Stimulated activated CD8-positive, alpha-beta memory T cell treated with anti-CD3 and anti-CD28 coated beads, Interleukin-15, amount 100 ng/mL, for 4 hours (primary cell): ENCODE measurements around the gene JUND.

ENCODE experiments used
- DNase-seq, 2 donors: peaks; one replicate each; pipeline ENCODE4 v3.0.0-alpha.2; 2020; ENCODE audit warnings: low read depth in 2 of 2

The JUND gene

DNA sequence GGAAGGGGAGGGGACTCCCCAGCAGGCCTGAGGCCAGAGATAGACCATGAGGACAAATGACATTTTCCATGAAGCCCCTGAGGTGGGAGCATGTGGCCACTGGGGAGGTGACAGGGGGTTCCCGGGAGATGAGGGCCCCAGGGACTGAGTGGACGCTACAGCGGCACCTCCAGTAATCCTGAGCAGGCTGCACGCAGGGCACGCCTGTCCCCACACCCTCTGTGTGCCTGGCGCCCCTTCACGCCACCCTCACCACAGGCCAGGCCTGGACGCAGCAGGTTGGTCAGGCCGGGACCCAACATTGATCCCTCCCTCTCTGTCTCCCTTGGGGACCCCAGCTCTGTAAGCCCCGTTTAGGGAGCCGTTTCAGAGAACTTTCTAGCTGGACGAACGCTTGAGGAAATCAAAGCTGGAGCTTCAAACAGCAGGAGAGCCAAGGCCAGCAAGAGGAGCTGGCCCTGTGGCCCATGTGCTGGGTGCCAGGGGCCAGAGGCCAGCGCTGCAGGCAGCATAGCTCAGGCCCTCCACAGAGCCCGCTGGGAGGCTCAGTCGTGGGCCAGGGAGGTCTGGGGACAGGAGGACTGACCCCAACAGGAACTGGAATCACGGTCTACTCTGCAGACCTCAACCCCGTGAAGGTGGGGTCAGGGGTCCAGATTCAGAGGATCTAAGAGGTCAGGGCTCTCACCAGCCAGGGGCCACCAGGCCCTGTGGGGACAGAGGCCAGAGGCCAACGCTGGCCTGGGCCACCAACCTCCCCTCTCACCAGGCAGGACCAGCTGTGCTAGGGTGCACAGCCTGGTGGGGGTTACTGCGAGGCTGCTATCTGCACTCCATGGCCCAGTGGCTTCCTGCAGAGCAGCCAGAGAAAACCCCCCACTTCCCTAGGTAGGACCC lies 26.9 kb upstream of the JUND start:
- no peak for DNase-seq

DNA sequence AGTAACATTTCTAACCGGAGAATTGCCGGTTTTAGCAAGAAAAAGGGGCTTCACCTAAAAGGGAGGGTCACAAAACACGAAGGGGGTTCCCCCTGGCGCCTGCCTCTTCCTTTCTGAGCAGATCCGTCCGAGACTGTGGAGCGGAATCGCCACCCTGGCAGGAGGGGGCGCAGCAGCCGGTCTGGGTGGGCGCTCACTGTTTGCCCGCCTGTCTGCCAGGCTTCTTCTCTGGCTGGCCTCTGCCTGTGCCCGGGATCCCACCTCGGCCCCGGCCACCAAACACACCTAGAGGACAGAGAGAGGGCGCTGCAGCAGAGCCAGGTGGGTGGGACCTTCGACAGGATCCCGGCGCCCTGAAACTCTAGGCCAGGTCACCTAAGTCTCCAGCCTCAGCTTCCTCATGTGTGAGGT lies 25.9 kb upstream of the JUND start:
- DNase-seq = no peak

DNA sequence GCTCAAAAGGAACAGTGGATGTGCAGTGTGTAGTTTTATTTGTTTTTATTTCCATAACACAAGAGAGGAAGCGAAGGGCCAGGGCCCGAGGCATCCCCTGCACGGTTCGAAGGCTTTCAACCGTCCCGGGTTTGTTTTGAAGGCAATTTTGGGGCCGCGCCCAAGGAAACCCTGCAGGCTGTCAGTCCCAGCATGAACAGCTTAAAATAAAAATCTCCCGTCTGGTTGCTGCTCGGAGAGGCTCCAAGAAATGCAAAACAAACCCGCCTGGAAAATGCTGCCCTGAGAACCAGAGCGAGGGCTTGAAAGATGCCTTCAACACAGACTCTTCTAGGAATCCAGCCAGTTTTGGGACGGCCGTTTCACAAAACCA lies 25.5 kb upstream of the JUND start:
- no peak for DNase-seq

DNA sequence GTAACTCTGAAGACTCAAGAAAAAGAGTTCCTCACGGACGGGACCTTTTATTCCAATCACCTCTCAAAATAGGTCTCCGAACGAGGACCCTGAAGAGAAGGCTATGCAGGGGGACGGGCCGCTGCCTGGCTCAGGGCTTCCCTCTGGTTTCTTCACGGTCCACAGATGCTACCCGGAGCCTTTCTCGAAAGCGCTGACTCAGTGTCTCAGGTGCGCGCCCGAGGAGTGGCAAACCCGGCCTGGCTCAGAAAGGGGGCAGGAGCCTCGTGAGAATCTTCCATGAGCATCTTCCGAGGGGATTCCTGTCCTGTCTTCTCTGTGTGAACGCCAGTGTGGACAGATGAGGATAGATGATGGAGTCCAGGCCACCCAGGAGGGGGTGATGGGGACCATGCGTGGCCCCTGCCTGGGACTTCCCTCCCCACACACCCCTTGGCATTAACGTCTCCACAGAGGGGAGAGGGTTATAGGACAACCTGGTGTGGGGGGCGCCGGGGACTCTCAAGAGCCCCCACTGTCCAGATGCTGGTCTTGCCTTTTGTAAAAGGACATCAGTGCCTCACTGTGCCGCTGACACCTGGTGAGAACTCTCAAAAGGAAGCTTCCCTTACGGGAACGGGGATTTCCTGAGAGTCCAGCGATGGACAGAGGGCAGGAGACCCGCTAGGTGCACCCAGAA lies 24.9 kb upstream of the JUND start:
- no peak for DNase-seq

DNA sequence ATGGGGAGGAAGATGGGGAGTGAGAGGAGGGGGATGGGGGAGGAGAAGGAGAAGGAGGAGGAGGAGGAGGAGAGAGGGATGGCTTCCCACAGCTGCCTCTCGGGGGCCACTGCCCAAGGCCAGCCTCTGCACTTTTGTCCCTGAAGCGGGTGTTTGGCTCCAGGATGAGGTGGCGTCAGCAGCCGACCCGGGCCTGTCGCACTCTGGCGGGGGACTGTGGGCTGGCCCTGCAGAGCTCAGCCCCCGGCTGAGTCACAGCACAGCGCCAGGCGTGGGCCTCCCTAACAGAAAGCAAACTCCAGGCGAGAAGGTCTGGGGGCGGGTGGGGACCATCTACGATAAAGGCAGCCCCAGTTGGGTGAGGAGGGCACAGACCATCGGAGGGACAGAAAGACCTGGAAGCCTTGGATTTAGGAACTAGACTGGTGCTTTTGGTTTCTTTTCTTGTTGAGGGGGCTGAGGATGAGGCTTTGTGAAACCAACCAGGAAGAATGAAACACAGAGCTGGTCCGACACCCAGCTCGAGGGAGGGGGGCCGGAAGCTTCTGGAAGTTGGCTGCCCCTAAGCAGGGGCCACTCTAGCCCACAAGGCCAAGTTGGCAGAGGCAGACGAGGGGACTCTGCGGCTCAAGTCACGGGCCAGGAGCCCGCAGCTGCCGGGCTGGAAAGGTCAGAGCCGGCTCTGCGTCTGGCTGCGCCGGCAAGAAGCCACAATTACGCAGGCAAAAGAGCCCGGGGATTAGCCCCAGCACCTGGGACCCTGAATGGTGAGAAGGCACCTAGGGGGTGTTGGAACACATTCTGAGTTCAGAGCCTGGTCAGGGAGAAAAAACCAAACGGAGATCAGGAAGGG lies 23.3 kb upstream of the JUND start:
- peak; percentile 83 to 84 for DNase-seq

DNA sequence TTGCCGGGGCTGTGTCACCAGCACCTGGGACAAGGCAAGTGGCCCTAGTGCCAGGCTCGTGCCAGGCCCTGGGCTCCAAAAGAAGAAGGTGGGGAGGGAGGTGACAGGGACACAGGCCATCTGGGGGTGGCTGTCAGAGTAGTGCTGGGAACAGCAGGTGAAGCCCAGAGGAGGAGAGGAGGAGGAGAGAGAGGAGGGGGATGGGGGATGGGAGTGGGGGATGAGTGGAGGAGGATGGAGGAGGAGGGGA lies 22.7 kb upstream of the JUND start:
- DNase-seq = no peak

DNA sequence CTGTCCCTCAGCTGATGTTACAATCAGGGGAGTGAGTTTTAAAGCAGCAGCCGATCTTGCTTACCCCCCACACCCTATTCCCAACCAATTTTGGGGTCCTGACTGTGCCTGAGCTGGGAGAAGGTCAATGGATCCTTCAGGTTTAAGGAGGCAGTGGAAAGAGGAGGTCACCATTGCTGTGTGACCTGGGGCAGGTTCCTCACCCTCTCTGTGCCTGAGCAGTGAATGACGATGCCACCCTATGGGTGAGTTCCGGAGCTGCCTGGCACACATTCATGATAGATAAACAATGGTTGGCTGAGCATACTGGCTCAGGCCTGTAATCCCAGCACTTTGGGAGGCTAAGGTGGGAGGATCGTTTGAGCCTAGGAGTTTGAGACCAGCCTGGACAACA lies 20.3 kb upstream of the JUND start:
- no peak for DNase-seq

DNA sequence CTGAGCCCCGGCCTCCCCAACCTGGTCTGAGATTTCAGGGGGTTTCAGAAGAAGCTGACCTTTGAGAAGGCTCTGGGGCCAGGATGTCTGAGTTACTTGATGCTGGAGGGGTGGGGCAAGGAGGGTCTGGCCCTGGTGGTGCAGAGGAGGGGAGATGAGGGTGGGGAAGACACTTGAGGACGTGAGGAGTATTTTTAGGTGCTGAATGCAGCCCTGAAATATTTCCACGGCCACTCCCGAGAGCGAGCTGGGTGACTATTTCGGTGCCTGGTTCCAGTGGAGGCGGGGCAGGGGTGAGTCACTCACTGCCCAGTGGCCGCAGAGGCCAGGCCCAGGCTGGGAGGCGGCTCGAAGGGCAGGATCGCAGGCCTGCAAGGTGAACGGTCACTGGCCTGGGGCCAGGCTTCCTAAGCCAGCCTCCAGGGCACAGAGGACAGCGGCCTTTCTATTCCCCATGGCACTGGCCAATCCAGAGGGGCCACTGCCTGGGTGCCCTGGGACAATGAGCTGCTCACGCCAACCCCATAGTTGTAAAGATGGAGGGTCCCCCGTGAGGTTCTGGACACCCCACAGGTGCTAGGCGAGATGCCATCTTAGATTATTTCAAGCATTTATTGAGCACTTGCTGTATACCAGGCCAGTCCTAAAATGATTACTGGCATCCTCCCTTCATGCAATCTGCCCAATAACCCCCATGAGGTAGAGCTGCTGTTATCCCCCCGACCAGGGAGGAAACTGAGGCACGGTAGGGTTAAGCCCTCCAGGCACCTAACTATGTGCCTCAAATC lies 19.7 kb upstream of the JUND start:
- DNase-seq = no peak

DNA sequence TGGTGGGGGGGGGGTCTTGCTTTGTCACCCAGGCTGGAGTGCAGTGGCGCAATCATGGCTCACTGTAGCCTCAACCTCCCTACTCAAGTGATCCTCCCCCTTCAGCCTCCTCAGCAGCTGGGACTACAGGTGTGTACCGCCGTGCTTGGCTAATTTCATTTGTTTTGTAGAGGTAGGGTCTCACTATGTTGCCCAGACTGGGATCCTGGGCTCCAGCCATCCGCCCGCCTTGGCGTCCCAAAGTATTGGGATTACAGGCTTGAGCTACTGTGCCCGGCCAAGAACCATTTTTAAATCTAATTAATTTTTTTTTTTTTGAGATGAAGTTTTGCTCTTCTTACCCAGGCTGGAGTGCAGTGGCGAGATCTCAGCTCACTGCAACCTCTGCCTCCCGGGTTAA lies 18.2 kb upstream of the JUND start:
- DNase-seq = no peak

DNA sequence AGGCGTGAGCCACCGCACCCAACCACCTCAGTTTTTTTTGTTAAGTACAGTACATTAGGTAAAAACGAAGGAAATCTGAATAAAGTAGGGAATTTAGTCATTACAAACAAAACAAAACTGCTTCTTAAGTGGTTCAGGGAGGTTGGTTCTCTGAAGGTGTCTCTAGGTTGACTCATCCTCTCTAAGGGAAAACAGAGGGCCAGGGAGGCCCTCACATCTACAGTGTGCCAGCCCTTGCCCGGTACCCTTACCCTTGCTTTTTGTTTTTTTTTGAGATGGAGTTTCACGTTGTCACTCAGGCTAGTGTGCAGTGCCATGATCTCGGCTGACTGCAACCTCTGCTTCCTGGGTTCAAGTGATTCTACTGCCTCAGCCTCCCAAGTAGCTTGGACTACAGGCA lies 17.2 kb upstream of the JUND start:
- no peak for DNase-seq

DNA sequence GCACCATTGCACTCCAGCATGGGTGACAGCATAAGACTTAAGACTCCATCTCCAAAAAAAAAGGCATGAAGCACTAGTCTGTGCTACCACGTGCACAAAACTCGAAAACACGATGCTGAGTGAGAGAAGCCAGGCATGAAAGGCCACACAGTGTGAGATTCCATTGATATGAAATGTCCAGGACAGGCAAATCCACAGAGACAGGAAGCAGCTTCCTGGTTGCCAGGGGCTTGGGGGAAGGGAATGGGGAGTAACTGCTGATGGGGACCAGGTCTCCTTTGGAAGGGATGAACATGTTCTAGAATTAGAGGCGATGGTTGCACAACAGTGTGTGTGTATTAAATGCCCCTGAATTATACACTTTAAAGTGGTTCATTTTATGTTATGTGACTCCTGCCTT lies 15.9 kb upstream of the JUND start:
- DNase-seq = no peak

DNA sequence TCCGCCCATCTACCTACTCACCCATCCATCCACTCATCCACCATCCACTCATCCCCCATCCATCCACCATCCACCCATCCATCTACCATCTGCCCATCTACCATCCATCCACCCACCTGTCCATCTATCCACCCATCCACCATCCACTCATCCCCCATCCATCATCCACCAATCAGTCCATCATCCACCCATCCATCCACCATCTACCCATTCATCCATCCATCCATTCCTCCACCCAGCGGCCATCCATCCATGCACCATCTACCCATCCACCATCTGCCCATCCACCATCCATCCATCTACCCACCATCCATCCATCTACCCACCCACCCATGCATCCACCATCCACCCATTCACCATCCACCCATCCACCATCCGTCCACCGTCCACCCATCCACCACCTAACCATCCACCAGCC lies 13.6 kb upstream of the JUND start:
- DNase-seq = no peak

DNA sequence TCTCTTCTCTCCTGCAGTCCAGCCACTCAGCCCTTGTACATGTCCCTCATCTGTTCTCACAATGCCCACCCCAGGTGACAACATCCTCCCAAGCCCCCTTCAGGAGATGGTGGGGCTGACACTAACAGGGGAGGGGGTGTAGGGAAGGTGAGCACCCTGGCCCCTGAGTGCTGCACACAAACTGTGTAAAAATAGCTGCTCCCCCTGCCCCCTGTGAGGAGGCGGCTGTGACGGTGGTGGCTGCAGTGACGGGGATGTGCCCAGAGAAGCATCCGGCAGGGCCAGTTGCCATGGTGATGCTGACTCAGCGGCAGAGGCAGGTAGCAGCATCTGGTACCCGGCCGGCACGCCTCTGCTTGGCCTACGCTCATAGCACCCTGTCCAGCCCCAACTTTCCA lies 13.0 kb upstream of the JUND start:
- DNase-seq = peak; percentile 82 to 93

DNA sequence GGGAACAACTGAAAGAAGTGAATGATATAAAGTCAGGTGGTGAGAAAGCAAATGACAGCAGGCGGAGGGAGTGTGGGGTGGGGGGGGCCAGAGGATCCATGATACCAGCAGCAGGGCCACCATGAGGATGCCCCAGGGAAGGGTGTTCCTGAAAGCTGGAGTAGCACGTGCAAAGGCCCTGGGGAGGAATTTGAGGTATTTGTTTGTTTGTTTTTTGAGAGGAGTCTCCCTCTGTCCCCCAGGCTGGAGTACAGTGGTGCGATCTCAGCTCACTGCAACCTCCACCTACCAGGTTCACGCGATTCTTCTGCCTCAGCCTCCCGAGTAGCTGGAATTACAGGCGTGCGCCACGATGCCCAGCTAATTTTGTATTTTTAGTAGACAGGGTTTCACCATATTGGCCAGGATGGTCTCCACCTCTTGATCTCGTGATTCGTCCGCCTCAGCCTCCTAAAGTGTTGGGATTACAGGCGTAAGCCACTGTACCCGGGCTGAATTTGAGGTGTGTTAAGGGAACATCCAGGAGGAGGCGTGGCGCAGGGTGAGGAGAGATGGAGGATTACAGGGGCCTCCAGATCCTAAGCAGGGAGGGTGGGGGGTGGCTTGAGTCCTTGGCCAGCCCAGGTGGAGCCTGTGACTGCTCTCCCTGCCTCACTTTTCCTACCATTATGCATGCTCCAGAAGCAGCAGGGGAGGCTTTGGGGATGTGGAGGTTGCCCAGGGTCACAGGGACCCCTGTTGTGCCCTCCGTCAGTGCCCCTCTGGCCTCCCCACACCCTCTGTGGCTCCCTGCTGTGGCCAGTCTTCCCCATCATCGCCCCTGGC lies 12.4 kb upstream of the JUND start:
- no peak for DNase-seq

DNA sequence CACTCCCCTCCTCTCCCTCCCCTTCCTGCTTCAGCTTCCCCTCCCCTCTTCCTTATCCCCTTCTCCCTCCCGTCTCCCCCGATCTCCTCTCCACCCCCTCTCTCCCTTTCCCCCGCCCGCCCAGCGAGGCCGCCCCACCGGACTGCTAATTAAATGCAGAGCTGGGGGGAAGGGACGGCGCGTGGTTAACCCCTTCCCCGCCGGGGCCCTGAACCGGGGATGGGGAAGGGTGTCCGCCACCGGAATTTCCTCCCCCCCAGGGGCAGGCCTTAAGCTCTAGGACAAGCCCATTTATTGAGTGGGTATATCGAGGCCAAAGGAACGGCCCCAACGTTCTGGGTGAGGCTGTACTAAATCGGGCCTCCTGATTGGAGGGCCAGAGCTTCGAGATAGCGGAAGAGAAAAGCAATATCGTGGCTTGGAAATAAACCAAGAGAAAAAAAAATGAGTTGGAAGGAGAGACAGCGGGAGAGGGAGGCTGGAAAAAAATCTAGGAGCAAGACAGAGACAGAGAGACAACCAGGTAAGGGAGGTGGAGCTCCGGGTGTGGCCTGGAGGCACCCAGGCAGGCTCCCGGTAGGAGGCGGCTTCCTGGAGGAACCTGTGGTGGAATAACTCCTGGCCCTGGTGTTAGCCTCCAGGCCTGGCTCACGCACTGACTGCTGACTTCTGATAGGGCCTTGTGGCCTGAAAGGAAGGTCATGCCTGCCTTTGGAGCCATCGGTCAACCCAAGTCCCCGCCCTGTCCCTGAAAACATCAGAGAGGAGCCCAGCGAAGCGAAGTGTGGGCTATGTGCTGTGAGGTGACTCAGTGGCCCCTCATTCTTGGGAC lies 11.6 kb upstream of the JUND start:
- no peak for DNase-seq

DNA sequence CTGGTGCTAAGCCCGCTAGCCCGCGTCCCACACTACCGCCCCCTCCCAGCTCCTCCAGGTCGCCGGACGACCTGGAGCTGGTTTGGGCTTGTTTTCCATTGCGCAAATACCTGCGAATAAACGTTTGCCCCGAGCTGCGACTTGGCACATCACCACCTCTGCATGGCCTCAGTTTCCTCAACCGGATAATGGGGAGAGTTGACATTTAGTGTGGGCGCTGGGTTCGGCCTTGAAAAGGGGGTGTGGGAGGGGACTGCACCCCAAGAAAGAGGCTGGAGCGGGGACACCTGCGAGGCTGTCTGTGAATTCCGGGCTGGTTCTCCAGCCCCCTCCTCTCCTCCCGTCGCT lies 11.0 kb upstream of the JUND start:
- no peak for DNase-seq

DNA sequence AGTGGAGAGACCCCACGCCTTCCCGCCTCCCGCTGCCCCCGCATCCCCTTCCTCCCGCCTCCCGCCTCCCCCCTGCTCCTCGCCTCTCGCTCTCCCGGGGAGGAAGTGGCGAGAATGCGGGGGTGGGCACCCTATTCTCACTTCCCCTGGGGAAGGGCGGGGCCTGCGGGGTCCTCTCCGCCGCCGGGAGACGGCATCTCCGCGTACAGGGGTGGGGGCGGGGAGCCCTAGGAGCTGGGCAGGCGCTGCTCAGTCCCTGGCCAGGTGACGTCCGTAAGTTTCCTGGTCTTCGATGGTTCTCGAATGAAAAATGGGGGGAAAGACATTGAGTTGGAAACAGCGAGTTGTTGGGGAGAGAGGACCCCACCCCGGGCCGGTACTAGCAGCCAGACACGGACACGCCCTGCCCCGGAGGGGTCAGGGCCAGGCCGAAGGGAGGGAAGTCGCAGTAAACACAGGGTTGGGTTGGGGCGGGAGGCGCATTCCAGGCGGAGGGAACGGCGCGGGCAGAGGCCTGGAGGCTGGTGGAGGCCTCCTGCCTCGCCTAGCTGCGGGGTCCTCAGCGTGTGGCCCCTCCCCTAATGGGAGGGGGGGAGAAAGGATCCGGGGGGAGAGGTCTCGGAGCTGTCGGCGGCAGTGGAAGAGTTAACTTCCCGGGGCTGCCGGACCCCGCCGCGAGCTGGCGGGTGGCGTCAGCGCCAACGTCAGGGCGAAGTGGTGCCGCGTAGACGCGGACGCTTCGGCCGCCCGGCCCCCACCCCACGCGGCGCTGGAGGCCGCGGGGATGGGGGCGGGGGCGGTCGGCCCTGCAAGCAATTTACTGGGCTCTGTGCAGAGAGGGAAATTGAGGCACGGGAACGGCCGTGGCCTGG lies 10.4 kb upstream of the JUND start:
- peak; percentile 77 to 80 for DNase-seq

DNA sequence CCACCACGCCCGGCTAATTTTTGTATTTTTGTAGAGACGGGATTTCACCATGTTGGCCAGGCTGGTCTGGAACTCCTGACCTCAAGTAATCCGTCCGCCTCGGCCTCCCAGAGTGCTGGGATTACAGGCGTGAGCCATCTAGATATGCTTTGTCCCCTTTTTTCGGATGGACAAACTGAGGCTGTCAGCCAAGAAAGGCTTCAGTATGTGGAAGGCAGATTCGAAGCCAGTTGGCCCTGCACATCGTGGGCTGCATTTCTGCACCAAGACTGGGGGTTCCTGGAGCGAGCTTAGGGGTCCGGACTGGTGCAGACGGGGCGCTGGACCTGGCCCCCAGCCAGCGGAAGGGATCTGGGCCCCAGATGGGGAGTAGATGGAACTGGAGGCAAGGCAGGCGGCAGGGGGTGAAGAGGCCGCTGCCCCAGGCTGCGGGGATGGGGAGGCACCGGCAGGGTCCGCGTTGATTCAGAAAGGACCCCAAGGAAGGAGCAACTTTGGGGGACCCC lies 9.7 kb upstream of the JUND start:
- no peak for DNase-seq
